Kidney (tissue), 14 donors: ENCODE measurements around the gene TMED4. TPM values are rescaled to one million over a fixed set of nuclear protein-coding genes. Genes with fewer than 3 reads are reported as not detected.

ENCODE experiments used
- DNase-seq, 5 donors: peaks; one replicate each; pipeline ENCODE4 v3.0.0-alpha.2; 2013 to 2020
- FAIRE-seq: peaks from 2 replicates; lab custom pipeline; 2012; peaks lifted over from hg19 to GRCh38; lab: Jason Lieb, UNC
- H3K27ac ChIP-seq, 2 donors: one replicate each; pipeline ENCODE4 v1.7.0; 2013; ENCODE audit warnings: low read depth in 2 of 2, low read length in 2 of 2, inconsistent platforms in 1 of 2
- H3K27me3 ChIP-seq: one replicate; pipeline ENCODE4 v1.7.1; 2013; ENCODE audit warnings: low read length, inconsistent platforms; ENCODE audit not compliant: control insufficient read depth, insufficient read depth
- H3K36me3 ChIP-seq, 3 donors: one replicate each; pipeline versions ENCODE4 v1.7.0 to v1.7.1; 2013; ENCODE audit warnings: low read length in 3 of 3, control low read depth in 1 of 3, inconsistent platforms in 1 of 3; ENCODE audit not compliant: insufficient read depth in 3 of 3, control insufficient read depth in 2 of 3
- H3K4me1 ChIP-seq, 3 donors: one replicate each; pipeline versions ENCODE4 v1.7.0 to v1.7.1; 2013; ENCODE audit warnings: low read length in 3 of 3, inconsistent platforms in 1 of 3, low read depth in 1 of 3; ENCODE audit not compliant: control insufficient read depth in 2 of 3, insufficient read depth in 2 of 3
- H3K4me3 ChIP-seq, 3 donors: one replicate each; pipeline versions ENCODE4 v1.7.0 to v1.8.1; 2013; ENCODE audit warnings: low read length in 3 of 3, control low read depth in 1 of 3, inconsistent platforms in 1 of 3
- H3K9ac ChIP-seq, 3 donors: one replicate each; pipeline versions ENCODE4 v1.7.0 to v1.7.1; 2013; ENCODE audit warnings: low read length in 3 of 3, control low read depth in 1 of 3, inconsistent platforms in 1 of 3
- H3K9me3 ChIP-seq, 3 donors: one replicate each; pipeline versions ENCODE4 v1.7.0 to v1.7.1; 2013; ENCODE audit warnings: low read length in 3 of 3, control low read depth in 1 of 3, inconsistent platforms in 1 of 3; ENCODE audit not compliant: control insufficient read depth in 2 of 3, insufficient read depth in 1 of 3
- intact Hi-C: fragments of 100-400 bp; cut with DNase I; formaldehyde crosslinking; loops from one replicate; pipeline ENCODE4 v1.11.1; 2022
- polyA plus RNA-seq: library from polyadenylated mRNA; stranded (reverse); fragments of 350-450 nt; fragmentation: Illumina TruSeq; extraction: RNeasy Lipid Tissue Mini Kit (QIAGEN cat#74804); gene quantifications from one replicate; pipeline ENCODE4 v1.2.3, GENCODE V29; 2014; ENCODE audit warnings: low read depth, low replicate concordance; ENCODE audit not compliant: insufficient read depth
- total RNA-seq: library from RNA; stranded (reverse); fragmentation: NEBNext Ultra II Directional; extraction: Animal tissue kit (Norgen Biotek cat#: 25700); gene quantifications from one replicate; pipeline ENCODE4 v1.2.1, GENCODE V29; 2021
- TF ChIP-seq, protein P1 (sequence below): IDR thresholded peaks from 3 replicates; pipeline ENCODE4 v1.5.1; 2012; ENCODE audit warnings: mild to moderate bottlenecking, moderate library complexity, borderline replicate concordance; ENCODE audit not compliant: insufficient read depth; ENCODE audit errors: extremely low read depth
- donor health status: control.
- donor health status: control.
- donor health status: control.
- donor health status: control.
- donor health status: control.
- donor health status: DM: yes; HTN: yes; CAD: no.
- donor health status: Normal renal cell carcinoma (clear cell type).

The TMED4 gene
- total and polyA plus RNA-seq, 2 donors from 2014 or later = 105 to 138 TPM

GRCh38 chr7:44561962-44562621 is 19.9 kb downstream of the TMED4 start:
- Histone ChIP-seq H3K36me3 (peaks cover 2 to 17% (median 13%) of the 10 kb centered on the region in 3 donors), H3K9ac (no peak overlapping the region), H3K4me3 (no peak overlapping the region), H3K4me1 (peaks cover 0 to 7% (median 0%) of the 10 kb centered on the region in 3 donors), H3K27ac (no peak overlapping the region), H3K9me3 (no peaks in the 10 kb centered on the region), H3K27me3 (no peaks in the 10 kb centered on the region)
- DNase-seq (peak in 1 of 5 donors; percentile 39), FAIRE-seq (no peak)
- intact Hi-C loops = no loop called here
- TF ChIP-seq, protein P1, sequence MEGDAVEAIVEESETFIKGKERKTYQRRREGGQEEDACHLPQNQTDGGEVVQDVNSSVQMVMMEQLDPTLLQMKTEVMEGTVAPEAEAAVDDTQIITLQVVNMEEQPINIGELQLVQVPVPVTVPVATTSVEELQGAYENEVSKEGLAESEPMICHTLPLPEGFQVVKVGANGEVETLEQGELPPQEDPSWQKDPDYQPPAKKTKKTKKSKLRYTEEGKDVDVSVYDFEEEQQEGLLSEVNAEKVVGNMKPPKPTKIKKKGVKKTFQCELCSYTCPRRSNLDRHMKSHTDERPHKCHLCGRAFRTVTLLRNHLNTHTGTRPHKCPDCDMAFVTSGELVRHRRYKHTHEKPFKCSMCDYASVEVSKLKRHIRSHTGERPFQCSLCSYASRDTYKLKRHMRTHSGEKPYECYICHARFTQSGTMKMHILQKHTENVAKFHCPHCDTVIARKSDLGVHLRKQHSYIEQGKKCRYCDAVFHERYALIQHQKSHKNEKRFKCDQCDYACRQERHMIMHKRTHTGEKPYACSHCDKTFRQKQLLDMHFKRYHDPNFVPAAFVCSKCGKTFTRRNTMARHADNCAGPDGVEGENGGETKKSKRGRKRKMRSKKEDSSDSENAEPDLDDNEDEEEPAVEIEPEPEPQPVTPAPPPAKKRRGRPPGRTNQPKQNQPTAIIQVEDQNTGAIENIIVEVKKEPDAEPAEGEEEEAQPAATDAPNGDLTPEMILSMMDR = no peak

- no peak for DNase-seq
- intact Hi-C loops = no loop called here
- TF ChIP-seq, protein P1 = no peak
- H3K4me1 ChIP-seq = peaks cover 0 to 7% (median 0%) of the 10 kb centered on the region in 3 donors
- no peaks in the 10 kb centered on the region for H3K9me3 ChIP-seq
- H3K36me3 ChIP-seq = peaks cover 2 to 13% (median 11%) of the 10 kb centered on the region in 3 donors
- FAIRE-seq = no peak
- no peak overlapping the region for H3K9ac ChIP-seq
- no peak overlapping the region for H3K27ac ChIP-seq
- H3K27me3 ChIP-seq = no peaks in the 10 kb centered on the region
- no peak overlapping the region for H3K4me3 ChIP-seq
Observed at GRCh38 chr7:44561481-44561880, 20.6 kb downstream of the TMED4 start.

DNA sequence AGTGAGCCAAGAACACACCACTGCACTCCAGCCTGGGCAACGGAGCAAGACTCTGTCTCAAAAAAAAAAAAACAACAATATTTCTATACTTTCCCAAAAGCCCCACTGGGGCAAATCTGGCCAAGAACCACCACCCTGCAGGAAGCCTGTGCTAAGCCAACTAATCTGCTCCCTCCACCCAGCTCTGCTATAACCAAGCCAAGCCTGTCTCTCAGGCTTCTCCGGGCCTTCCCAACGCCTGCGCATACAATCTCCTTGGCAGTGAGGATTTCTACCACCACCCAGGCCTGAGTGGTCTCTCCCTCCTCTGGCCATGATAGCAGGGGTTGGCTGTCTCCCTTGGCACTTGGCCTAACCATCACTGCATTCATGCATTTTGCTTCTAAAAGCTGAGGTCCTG is 22.5 kb downstream of the TMED4 start:
- FAIRE-seq (no peak), DNase-seq (no peak)
- peaks cover 0 to 7% (median 0%) of the 10 kb centered on the region in 3 donors for H3K4me1 ChIP-seq
- H3K4me3 ChIP-seq = no peak overlapping the region
- H3K27ac ChIP-seq = no peak overlapping the region
- intact Hi-C loops = no loop called here
- TF ChIP-seq, protein P1 = no peak
- no peaks in the 10 kb centered on the region for H3K27me3 ChIP-seq
- no peak overlapping the region for H3K9ac ChIP-seq
- H3K36me3 ChIP-seq = peaks cover 0 to 3% (median 3%) of the 10 kb centered on the region in 3 donors
- H3K9me3 ChIP-seq = no peaks in the 10 kb centered on the region

DNA sequence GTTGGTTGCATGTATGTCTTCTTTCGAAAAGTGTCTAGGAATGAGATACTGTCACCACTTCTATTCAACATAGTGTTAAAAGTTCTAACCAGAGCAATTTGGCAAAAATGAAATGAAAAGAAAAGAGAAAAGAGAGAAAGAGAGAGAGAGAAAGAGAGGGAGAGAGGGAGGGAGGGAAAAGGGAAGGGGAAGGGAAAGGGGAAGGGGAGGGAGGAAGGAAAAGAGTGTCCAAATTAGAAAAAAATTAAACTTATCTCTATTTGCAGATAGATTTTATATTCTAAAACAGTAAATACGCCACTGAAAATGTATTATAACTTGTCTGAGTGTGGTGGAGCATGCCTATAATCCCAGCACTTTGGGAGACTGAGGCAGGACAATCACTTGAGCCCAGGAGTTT is 24.5 kb downstream of the TMED4 start:
- Histone ChIP-seq H3K27ac (no peak overlapping the region), H3K36me3 (no peaks in the 10 kb centered on the region), H3K9me3 (no peaks in the 10 kb centered on the region), H3K27me3 (no peaks in the 10 kb centered on the region), H3K4me3 (no peak overlapping the region), H3K4me1 (peaks cover 0 to 5% (median 0%) of the 10 kb centered on the region in 3 donors), H3K9ac (no peak overlapping the region)
- TF ChIP-seq, protein P1 = no peak
- intact Hi-C loops = no loop called here
- DNase-seq (no peak), FAIRE-seq (no peak)
